ENCODE results near the gene TMEM248. TPM values are rescaled to one million over a fixed set of nuclear protein-coding genes. Genes with fewer than 3 reads are reported as not detected.

TMEM248 gene
- total and polyA plus RNA-seq, 2 of the 13 experiments (the other 11 are each of a cell fraction or from before 2014, with no cell fraction given): 54.3 to 109 TPM

- TF ChIP-seq PAWR (CRISPR knock-in tag; IDR thresholded peaks at IDR 0.05; ENCODE audit: borderline replicate concordance) (no peak), REPIN1 (CRISPR knock-in tag; IDR thresholded peaks at IDR 0.05; ENCODE audit: borderline replicate concordance, low read depth) (peak; percentile 98), MXD1 (CRISPR knock-in tag; IDR thresholded peaks at IDR 0.05) (peak; percentile 89), ZNF580 (CRISPR knock-in tag; IDR thresholded peaks at IDR 0.05; ENCODE audit: borderline replicate concordance, low read depth) (peak; percentile 80), ZNF652 (CRISPR knock-in tag; IDR thresholded peaks at IDR 0.05; ENCODE audit: borderline replicate concordance, low read depth) (no peak), NR0B2 (CRISPR knock-in tag; IDR thresholded peaks at IDR 0.05) (peak; percentile 96), ZNF441 (CRISPR knock-in tag; IDR thresholded peaks at IDR 0.05; ENCODE audit: borderline replicate concordance) (no peak), HNF1A (IDR thresholded peaks at IDR 0.05; ENCODE audit: low read depth) (no peak; the same call in 1 of the 2 replicates), HNF1A (CRISPR knock-in tag; IDR thresholded peaks at IDR 0.05; ENCODE audit: borderline replicate concordance) (peak; percentile 85), MBD4 (IDR thresholded peaks at IDR 0.05; ENCODE audit: borderline replicate concordance, low read length) (no peak), ZNF44 (CRISPR knock-in tag; IDR thresholded peaks at IDR 0.05) (peak; percentile 62; the same call in 1 of the 2 replicates), ZNF704 (CRISPR knock-in tag; IDR thresholded peaks at IDR 0.05; ENCODE audit: borderline replicate concordance) (0 out of 2 replicates have a peak, but pooled peaks have one; percentile 75), NFYB (CRISPR knock-in tag; IDR thresholded peaks at IDR 0.05) (no peak), KLF9 (CRISPR knock-in tag; IDR thresholded peaks at IDR 0.05; ENCODE audit: low read depth) (no peak), SP1 (IDR thresholded peaks at IDR 0.05) (no peak), SP1 (CRISPR knock-in tag; IDR thresholded peaks at IDR 0.05) (no peak), SMARCE1 (IDR thresholded peaks at IDR 0.05; ENCODE audit: borderline replicate concordance) (no peak), ZNF720 (CRISPR knock-in tag; IDR thresholded peaks at IDR 0.05) (no peak), SNAPC4 (CRISPR knock-in tag; IDR thresholded peaks at IDR 0.05) (no peak)
These were observed at the start of gene TMEM248 (continued) for GRCh38 chr7:66920769-66921395.
